HAP-1 (cell line): ENCODE data around the gene LRRC38.

Experiments used
- DNase-seq, 2 experiments: peaks; one replicate each; pipeline ENCODE4 v3.0.0-alpha.2; 2016 to 2020; ENCODE audit warnings: low spot score in 2 of 2
- H3K27me3 ChIP-seq: fragments of 250-450 bp; sonication (Bioruptor Pico); 2 replicates; pipeline ENCODE4 v1.5.1; 2020; ENCODE audit warnings: low read depth, mild to moderate bottlenecking, moderate library complexity
- H3K36me3 ChIP-seq: fragments of 250-450 bp; sonication (Bioruptor Pico); replicated peaks from 2 replicates; pipeline ENCODE4 v1.5.1; 2020; ENCODE audit warnings: mild to moderate bottlenecking
- H3K4me1 ChIP-seq: fragments of 250-450 bp; sonication (Bioruptor Pico); 2 replicates; pipeline ENCODE4 v1.5.1; 2020; ENCODE audit warnings: mild to moderate bottlenecking
- H3K4me3 ChIP-seq: fragments of 250-450 bp; sonication (Bioruptor Pico); 2 replicates; pipeline ENCODE4 v1.5.1; 2020; ENCODE audit warnings: mild to moderate bottlenecking, moderate library complexity
- H3K9me3 ChIP-seq: fragments of 250-450 bp; sonication (Bioruptor Pico); 2 replicates; pipeline ENCODE4 v1.5.1; 2020; ENCODE audit warnings: mild to moderate bottlenecking, moderate library complexity
- in situ Hi-C: fragments of 300-500 bp; cut with MboI; formaldehyde crosslinking; loops from 3 replicates; pipeline ENCODE4 v1.14.3; 2020; ENCODE audit warnings: low sequenced_read_pairs, inconsistent platforms, mixed read lengths

The LRRC38 gene

DNA sequence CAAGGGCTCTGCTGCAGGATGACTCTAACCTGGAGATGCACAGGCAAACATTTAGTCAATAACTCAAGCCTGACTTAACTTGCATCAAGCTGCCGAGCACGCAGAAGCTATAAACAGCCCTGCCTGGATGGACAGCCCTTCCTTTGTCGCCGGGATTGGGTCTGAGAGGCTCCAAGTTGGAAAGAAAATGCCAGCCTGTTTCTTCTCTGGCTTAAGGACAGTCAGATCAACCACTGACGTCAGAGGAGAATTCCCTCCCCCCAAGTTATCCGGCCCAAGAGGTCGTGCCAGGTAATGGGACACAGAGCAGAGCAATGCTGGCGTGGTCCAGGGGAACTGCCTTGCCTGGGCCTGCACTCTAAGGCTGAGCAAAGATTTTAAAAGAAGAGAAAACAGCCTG is 27.1 kb upstream of the LRRC38 start:
- no peaks in the 10 kb centered on the region for H3K4me1 ChIP-seq
- H3K9me3 ChIP-seq, result no peaks in the 10 kb centered on the region
- no peaks in the 10 kb centered on the region for H3K27me3 ChIP-seq
- DNase-seq, result no peak
- in situ Hi-C loops, result no loop called here
- no peaks in the 10 kb centered on the region for H3K36me3 ChIP-seq
- H3K4me3 ChIP-seq, result no peak overlapping the region

DNA sequence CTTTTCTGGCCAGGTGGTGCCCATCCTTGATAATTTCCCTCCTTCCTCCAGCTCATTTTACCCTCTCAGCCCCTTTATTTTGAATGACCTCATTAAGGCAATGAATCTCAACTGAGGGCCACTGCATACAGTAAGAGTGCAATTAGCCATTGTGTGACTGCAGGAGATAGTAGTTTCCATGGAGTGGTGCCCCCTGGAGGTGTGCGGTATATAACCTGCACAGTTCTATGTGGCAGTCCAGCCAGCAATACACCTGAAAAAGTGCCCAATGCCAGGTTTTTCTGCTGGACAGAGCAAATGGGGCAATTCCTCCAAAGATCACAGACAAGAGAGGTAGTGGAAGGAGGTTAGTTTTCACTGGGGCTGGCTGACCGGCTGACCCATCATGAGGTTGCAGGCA is 25.9 kb upstream of the LRRC38 start:
- DNase-seq, result no peak
- Histone ChIP-seq H3K4me3 (no peak overlapping the region), H3K27me3 (no peaks in the 10 kb centered on the region), H3K9me3 (no peaks in the 10 kb centered on the region), H3K4me1 (no peaks in the 10 kb centered on the region), H3K36me3 (no peaks in the 10 kb centered on the region)
- in situ Hi-C loops, result no loop called here

DNA sequence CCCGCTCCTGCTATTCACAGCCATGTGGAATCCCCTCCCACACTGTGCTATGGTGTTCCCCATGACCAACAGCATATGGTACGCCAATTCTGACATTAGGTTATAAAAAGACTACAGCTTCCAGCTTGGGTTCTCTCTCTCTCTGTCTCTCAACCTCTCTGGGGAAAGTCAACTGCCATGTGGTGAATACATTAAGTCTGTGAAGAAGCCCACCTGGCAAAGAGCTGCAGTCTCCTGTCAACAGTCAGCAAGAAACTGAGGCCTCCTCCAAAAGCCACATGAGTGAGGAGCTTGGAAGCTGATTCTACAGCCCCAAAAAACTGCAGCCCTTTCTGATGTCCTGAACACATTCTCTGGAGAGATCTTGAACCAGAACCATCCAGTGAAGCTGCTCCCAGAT is 25.0 kb upstream of the LRRC38 start:
- no peak for DNase-seq
- Histone ChIP-seq H3K36me3 (no peaks in the 10 kb centered on the region), H3K4me1 (no peaks in the 10 kb centered on the region), H3K9me3 (no peaks in the 10 kb centered on the region), H3K4me3 (no peak overlapping the region), H3K27me3 (no peaks in the 10 kb centered on the region)
- in situ Hi-C loops, result no loop called here

DNA sequence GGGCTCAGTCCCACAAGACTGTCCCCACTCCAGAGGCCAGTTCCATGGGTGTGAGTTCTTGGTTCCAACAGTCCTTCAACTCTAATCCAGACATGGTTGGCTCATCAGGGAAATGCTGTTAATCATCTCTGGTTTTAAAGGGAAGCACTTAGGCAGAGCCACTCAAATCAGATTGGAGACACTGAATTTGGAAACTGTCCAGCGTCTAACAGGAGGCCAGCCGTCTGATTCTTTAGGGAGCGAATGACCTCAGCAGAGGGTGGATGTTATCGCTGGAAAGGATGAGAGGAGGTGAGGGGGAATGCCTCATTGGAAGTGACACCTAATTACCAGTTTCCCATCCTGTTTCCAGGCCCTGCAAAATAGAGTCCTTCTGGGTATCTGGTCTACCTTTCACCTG is 22.8 kb upstream of the LRRC38 start:
- in situ Hi-C loops, result no loop called here

DNA sequence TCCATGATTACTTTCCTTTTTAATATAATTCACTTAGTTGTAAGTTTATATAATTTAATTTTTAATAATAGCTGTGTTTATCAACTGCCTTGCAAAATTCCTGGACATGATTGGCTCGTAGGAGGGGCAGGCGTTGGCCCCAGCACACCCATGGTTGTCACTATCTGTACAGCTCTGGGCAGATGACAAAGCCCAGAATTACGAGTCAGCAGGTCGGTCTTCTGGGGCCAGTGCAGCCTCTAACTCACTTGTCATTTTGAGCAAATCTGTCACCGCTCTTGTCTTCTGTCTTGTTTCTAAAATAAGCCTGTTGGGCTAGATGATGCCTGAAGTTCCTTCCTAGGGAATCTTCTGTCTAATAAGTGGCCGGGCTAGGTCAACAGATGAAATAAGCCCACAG is 21.4 kb upstream of the LRRC38 start:
- in situ Hi-C loops, result no loop called here

More for the DNA sequence above, 22.8 kb upstream of the LRRC38 start:
- Histone ChIP-seq H3K36me3 (no peaks in the 10 kb centered on the region), H3K27me3 (no peaks in the 10 kb centered on the region), H3K9me3 (no peaks in the 10 kb centered on the region), H3K4me1 (no peaks in the 10 kb centered on the region), H3K4me3 (no peak overlapping the region)
- DNase-seq, result no peak

DNA sequence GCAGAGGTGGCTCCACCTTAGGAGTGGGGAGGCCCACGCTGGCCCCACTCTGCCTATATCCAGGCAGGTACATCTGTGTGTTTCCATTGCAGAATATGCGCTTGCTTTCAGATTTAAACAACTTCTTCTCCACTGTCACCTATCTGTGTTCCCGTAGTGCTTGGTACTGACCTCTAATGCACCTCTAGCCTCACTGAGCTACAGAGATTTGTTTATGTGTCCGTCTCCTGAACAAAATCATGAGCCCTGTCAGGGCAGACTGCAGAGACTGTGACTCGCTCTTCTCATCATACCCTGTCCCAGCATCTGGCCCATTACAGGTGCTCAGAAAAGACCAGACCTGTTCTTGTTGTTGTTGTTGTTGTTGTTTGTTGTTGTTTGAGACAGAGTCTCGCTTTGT is 14.5 kb upstream of the LRRC38 start:
- H3K9me3 ChIP-seq, result no peaks in the 10 kb centered on the region

More for the DNA sequence above, 21.4 kb upstream of the LRRC38 start:
- H3K27me3 ChIP-seq, result no peaks in the 10 kb centered on the region
- H3K9me3 ChIP-seq, result no peaks in the 10 kb centered on the region
- no peaks in the 10 kb centered on the region for H3K4me1 ChIP-seq
- no peak for DNase-seq
- no peaks in the 10 kb centered on the region for H3K36me3 ChIP-seq
- no peak overlapping the region for H3K4me3 ChIP-seq

DNA sequence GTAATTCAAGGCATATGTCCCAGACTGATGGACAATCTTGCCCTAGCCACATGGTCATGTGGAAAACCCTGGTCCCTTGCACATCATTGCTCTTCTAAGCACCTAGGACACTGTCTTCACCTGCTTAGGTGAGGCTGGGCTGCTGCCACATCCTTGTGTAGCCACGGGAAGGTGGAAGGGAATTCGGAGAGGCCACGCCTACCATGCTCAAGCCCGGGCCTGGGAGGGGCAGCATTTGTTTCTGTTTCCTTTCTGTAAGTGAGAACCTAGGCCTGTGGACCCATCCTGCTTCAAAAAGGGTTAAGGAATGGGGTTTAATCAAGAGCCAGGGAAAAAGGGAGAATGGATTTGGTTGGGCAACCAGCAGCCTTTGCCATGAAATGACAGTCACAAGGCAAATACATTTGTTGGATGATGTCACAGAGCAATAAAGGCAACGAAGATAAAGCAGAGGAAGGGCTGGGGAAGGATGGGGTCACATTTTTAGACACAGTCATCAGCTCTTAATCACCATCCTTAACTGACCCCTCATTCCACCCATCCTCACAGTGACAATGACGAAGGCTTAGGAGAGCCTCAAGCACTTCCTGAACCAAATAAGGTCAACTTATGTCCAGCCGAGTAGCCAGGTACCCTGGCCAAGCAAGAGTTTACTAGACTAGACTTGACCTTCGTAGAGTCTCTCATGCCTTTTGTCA is 10.1 kb upstream of the LRRC38 start:
- H3K9me3 ChIP-seq, result no peaks in the 10 kb centered on the region
- H3K36me3 ChIP-seq, result no peaks in the 10 kb centered on the region
- H3K27me3 ChIP-seq, result no peaks in the 10 kb centered on the region; the same call in 1 of the 2 replicates
- in situ Hi-C loops, result no loop called here
- H3K4me3 ChIP-seq, result no peak overlapping the region
- no peaks in the 10 kb centered on the region for H3K4me1 ChIP-seq
- no peak for DNase-seq

More for the DNA sequence above, 14.5 kb upstream of the LRRC38 start:
- H3K27me3 ChIP-seq, result no peaks in the 10 kb centered on the region
- no peaks in the 10 kb centered on the region for H3K4me1 ChIP-seq
- no peak for DNase-seq
- in situ Hi-C loops, result no loop called here
- no peaks in the 10 kb centered on the region for H3K36me3 ChIP-seq
- no peak overlapping the region for H3K4me3 ChIP-seq

DNA sequence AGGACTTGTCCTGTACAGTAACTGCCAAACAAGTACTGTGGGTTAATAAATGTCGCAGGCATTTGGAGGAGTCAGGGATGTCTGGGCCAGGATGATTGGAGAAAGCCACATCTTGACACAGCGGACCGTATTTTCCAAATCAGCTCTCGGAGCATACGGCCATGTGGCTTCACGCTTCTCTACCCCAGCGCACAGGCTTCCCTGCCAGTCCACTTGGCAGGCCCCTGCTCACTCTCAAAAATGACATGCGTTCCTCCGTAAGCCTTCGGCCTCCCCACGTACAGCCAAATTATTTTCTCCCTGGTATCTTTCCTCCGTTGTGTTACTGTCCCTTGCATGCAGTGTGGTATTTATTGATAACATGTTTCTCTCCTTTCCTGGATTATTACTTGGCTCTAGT is 7.2 kb upstream of the LRRC38 start:
- no peak for DNase-seq
- no peaks in the 10 kb centered on the region for H3K4me1 ChIP-seq
- no peak overlapping the region for H3K4me3 ChIP-seq
- peaks cover 17% of the 10 kb centered on the region for H3K27me3 ChIP-seq
- no peaks in the 10 kb centered on the region for H3K36me3 ChIP-seq
- H3K9me3 ChIP-seq, result no peaks in the 10 kb centered on the region
- in situ Hi-C loops, result no loop called here

DNA sequence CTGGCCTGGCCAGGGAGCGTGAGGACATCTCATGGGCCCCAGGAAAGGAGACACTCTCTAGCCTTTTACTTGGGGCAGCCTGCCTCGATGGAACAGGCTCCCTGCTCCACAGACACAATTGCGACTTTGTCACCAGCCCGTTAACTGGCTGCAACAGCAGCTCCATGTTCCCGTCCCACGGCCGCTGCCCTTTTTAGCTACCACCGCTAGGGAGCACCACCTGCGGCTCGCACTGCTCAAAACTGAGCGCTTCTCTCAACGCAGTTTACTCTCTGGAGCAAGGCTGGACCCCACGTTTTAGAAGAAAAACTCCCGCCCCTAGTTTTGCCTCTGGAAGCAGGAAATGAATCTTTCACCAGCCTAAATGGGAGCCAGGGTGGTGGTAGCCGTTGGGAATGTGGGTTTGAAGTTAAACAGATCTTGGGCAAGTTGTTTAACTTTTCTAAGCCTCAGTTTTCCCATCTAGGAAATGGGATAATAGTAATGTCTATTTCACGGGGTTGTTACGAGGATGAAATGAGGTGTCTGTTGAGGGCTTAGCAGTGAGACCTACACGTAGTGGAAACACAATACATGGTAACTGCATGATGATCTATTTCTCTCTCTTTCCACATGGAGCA is 3.5 kb upstream of the LRRC38 start:
- Histone ChIP-seq H3K9me3 (no peaks in the 10 kb centered on the region), H3K4me1 (no peaks in the 10 kb centered on the region), H3K4me3 (no peak overlapping the region), H3K36me3 (no peaks in the 10 kb centered on the region), H3K27me3 (peaks cover 49% of the 10 kb centered on the region)
- in situ Hi-C loops, result no loop called here
- DNase-seq, result peak; percentile 24 to 75

DNA sequence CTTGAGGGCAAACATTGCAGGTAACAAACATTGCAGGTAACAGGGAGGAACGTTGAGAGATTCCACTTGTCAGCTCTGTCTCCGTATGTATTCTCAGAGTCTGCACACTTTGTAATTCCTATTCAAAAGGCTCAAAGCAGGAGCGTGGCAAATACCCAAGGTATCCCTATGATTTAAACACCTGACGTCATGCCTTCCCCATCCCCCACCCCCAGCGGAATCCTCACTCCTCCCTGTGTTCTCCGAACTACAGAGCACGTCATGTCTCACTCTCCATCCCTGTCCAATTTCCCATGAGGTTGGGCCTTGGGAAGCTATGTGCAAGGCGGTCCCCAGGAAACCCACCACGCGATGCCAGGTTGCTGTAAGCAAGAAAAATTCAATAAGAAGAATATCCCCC is 2.8 kb upstream of the LRRC38 start:
- H3K4me3 ChIP-seq, result no peak overlapping the region
- in situ Hi-C loops, result no loop called here
- H3K36me3 ChIP-seq, result no peaks in the 10 kb centered on the region
- H3K9me3 ChIP-seq, result no peaks in the 10 kb centered on the region
- H3K27me3 ChIP-seq, result peaks cover 54% of the 10 kb centered on the region
- H3K4me1 ChIP-seq, result no peaks in the 10 kb centered on the region
- DNase-seq, result no peak

DNA sequence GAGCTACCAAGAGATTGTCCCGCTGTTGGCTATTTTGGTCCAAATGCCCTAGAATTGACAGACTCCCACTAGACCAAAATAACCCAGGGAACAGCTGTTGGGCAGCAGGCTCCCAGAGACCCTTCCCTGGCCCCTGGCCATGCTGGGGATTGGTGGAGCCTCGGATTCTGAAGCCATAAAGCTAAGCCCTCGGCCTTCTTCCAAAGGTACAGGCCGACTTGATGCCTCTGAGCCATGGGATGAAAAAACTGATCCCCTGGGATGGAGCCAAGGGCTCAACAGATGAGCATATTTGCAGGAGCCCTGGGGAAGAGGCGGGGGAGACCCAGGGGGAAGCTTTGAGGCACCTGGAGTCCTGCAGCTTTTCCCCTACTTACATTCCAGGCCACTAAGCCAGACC is 1.0 kb upstream of the LRRC38 start:
- Histone ChIP-seq H3K9me3 (no peaks in the 10 kb centered on the region), H3K4me1 (no peaks in the 10 kb centered on the region), H3K27me3 (peaks cover 64% of the 10 kb centered on the region), H3K4me3 (no peak overlapping the region), H3K36me3 (no peaks in the 10 kb centered on the region)
- no peak for DNase-seq
- in situ Hi-C loops, result no loop called here

DNA sequence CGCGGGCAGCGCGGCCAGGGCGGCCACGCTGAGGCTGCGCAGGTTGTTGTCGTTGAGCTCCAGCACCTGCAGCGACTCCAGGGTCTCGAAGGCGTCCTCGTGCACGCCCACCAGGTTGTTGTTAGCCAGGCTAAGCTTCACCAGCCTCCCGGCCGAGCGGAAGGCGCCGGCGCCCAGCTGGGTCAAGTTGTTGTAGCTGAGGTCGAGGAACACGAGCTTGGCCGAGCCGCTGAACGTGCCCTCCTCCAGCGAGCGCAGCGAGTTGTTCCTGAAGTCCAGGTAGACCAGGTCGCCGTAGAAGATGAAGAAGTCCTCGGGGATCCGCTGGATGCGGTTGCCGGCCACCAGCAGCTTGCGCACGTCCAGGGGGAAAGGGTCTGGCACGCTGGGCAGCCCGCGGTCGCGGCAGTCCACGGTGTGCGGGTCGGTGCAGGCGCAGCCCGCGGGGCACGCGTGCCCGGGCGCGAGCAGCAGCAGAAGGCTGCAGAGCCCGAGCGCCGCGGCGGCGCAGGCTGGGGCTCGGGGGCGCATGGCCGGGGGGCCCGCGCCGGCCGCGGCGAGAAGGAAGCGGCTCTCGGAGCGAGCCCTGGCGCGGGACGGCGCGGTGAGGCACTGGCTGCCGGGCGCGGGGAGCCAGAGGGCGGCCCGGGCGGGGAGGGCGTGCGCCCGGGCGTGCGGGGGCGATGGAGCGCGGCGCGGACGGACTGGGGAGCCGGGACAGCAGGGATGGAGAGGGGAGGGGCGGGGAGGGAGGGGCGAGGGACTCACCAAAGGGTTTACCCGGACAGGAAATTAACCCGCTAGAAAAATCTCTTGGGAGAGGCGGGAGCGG is 524 bp downstream of the LRRC38 start:
- peaks cover 72% of the 10 kb centered on the region for H3K27me3 ChIP-seq
- H3K9me3 ChIP-seq, result no peaks in the 10 kb centered on the region
- DNase-seq, result no peak
- no peak overlapping the region for H3K4me3 ChIP-seq
- in situ Hi-C loops, result no loop called here
- H3K4me1 ChIP-seq, result no peaks in the 10 kb centered on the region
- H3K36me3 ChIP-seq, result no peaks in the 10 kb centered on the region

DNA sequence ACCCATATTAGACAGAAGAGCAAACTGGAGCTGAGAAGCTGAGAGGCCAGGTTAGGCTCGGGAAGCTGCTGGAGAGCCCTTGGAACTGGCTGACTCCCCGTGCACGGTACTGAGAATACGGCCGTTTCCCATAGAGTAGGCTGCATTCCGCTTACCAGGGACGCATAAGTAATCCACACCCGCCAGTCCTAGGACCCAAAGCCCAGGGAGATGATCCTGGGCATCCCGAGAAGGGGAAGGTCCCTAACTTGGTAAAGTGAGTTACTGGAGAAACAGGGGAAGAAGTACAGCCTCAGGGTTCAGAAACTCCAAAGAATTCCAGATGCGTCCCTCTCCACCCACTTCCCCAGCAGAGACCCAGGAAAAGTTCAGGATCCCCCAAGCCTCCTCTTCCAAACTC is 1.3 kb downstream of the LRRC38 start:
- no peaks in the 10 kb centered on the region for H3K4me1 ChIP-seq
- DNase-seq, result no peak
- H3K4me3 ChIP-seq, result no peak overlapping the region
- in situ Hi-C loops, result no loop called here
- no peaks in the 10 kb centered on the region for H3K9me3 ChIP-seq
- no peaks in the 10 kb centered on the region for H3K36me3 ChIP-seq
- peaks cover 68% of the 10 kb centered on the region for H3K27me3 ChIP-seq

DNA sequence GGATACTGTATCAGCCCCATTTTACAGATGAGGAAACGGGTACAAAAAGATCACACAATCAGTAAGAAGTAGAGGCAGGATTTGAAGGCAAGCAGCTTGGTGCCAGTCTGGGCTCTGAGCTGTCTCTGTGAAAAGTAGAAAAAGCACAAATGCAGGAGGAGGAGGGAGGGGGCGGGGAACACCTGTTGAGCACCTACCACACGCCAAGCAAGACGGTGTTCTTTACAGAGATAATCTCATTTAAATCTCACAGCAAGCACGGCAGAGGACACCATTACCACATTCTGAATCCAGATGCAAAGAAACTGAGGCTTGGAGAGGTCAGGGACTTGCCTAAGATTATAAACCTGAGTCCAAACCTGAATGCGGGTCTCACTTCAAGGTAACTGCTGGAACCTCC is 3.3 kb downstream of the LRRC38 start:
- H3K4me3 ChIP-seq, result no peak overlapping the region
- H3K27me3 ChIP-seq, result peaks cover 51% of the 10 kb centered on the region
- no peaks in the 10 kb centered on the region for H3K36me3 ChIP-seq
- no peaks in the 10 kb centered on the region for H3K9me3 ChIP-seq
- no peak for DNase-seq
- H3K4me1 ChIP-seq, result no peaks in the 10 kb centered on the region
- in situ Hi-C loops, result no loop called here
